Mesenteric fat pad (tissue), 1 donor: ENCODE results near the gene FAM83E. TPM values are rescaled to one million over a fixed set of nuclear protein-coding genes. Genes with fewer than 3 reads are reported as not detected.
A peak's percentile ranks its signal among the peaks of the same experiment; 100 is the strongest.

Experiments
- DNase-seq: peaks from one replicate; pipeline ENCODE4 v3.0.0-alpha.2; 2020; ENCODE audit warnings: low spot score
- total RNA-seq: library from RNA; stranded (reverse); fragmentation: NEBNext Ultra II Directional; extraction: Animal tissue kit (Norgen Biotek cat#: 25700); gene quantifications from one replicate; pipeline ENCODE4 v1.2.1, GENCODE V29; 2021
- donor health status: DM: yes; HTN: yes; CAD: no.

The FAM83E gene
- total RNA-seq, 1 donor from 2014 or later, result 0.71 TPM

DNA sequence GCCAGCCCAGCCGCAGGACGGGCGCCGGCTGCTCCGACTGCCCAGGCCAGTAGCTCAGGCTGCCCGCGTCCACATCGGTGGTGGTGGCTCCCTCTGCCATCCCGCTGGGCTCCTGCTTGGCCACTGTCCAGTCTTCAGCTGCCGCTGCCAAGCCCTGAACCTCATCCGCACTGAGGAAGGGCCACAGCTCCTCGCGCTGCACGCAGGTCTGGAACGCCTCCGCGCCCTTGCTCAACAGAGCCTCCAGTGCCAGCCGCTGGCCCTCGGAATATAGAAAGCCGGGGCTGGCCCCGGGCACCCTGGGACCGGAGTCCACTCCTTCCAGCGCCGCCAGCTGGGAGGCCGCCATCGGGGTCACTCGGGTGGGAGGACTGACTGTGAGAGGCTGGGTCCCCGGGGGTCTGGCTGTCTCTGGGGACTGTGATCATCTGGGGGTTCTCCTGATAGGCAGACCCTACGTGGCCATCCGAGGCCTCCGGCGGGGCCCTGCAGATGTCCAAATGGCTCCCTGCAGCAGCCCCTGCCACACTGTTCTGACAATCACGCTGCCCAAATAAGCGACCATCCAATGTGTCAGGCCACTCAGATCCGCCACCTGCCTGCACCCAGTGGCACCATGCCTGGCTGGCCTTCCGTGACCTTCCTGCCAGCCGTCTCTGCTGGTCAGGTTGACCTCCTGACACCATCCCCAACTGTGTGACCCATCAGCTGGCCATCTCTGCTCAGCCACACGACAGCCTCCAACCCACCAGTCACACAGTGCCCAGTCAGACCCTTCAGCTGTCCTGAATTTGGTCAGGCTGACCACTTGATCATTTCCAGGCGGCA lies 1.6 kb downstream of the FAM83E start:
- DNase-seq, result no peak

DNA sequence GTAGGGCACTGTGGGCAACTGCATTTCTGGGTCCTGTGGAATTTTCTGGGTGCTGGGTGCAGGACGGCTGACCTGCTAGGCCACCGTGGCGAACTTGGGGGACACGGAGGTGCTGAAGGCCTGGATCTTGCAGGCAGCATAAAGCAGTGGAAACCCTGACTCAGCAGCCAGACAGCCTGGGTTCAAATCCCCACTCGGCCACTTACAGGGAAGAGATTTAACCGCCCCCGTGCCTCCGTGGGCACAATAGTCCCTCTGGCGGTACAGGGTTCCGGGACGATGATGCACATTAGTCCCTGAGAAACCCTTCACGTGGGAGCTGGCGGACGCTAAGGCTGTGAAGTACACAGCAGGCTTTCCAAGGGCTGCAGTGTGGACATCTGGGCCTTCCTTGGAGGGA lies 3.0 kb downstream of the FAM83E start:
- no peak for DNase-seq

DNA sequence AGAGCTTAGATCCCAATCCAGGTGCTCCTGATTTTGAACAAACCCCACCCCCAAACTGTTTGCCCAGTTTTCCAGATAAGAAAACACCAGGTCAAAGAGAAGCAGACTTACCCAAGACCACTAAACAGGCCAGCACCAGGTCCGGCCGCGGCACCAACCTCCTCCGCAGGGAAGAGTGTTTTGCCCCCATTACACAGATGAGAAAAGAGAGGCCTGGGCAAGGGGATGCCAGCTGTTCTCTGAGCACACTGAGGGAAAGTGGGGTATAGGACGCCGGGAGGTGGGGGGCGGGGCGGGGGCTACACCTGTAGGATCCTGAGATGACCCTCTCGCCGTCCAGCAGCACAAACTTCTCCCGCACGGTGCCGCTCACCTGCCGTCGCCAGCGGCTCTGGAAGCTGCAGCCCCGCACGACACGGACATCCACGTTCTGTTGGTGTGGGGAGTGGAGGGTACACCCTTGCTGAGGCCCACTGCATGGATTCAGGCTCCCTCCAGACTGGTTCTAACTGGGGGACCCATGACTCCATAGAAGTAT lies 5.2 kb downstream of the FAM83E start:
- no peak for DNase-seq

DNA sequence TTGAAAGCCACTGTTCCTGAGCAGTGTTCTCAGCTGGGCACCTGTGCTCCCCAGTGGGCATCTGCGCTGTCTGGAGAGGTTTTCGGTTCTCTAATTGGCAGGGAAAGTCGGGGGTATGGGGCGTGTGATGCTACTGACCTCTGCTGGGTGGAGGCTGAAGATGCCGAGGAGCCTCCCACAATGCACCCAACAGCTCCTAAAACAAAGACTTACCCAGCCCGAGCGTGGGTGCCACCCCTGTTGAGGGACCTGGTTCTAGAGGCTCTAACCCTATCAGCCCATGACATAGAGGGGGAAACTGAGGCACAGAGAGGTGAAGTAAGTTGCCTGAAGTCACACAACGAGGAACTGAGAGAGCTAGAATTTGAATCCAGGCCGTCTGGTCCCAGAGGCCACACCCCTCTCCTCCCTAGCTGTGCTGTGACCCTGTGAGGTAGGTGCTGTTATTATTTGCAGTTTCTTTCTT lies 6.0 kb downstream of the FAM83E start:
- no peak for DNase-seq

DNA sequence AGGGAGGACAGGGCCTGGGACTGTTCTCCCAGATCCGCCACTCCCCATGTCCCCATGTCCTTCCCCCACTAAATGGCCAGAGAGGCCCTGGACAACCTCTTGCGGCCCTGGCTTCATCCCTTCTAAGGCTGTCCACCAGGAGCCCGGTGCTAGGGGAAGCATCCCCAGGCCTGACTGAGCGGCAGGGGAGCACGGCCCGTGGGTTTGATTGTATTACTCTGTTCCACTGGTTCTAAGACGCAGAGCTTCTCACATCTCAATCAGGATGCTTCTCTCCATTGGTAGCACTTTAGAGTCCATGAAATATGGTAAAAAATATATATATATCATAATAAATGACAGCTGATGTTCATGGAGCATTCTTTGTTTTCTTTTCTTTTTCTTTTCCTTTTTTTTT lies 7.5 kb downstream of the FAM83E start:
- no peak for DNase-seq

DNA sequence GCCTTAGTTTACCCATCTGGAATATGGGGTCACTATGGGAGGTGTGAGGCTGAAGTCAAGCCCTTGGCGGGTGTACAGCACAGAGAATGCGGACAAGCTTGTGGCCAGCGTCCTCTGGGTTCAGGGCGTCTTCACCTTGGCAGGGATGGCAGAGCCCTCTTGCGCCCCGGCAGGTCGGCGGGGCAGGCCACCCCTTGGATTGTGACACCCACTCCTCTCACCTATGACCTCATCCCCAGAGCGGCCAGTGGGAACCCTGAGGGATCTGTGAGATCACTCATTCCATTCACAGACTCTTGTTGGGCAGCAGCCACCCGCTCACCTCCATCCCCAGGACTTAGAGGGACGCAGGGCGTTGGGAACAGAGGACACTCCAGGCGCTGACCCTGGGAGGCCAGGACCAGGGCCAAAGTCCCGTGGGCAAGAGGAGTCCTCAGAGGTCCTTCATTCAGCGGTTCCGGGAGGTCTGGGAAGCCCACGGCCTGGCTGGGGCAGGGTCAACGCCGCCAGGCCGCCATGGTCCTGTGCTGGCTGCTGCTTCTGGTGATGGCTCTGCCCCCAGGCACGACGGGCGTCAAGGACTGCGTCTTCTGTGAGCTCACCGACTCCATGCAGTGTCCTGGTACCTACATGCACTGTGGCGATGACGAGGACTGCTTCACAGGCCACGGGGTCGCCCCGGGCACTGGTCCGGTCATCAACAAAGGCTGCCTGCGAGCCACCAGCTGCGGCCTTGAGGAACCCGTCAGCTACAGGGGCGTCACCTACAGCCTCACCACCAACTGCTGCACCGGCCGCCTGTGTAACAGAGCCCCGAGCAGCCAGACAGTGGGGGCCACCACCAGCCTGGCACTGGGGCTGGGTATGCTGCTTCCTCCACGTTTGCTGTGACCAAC lies 8.2 kb downstream of the FAM83E start, which contains the start of gene SPACA4:
TSS of gene SPACA4 (plus strand) at position 280 of the 896 bp plus-strand sequence. CDS start at position 517, 237 bp downstream.
- no peak for DNase-seq

DNA sequence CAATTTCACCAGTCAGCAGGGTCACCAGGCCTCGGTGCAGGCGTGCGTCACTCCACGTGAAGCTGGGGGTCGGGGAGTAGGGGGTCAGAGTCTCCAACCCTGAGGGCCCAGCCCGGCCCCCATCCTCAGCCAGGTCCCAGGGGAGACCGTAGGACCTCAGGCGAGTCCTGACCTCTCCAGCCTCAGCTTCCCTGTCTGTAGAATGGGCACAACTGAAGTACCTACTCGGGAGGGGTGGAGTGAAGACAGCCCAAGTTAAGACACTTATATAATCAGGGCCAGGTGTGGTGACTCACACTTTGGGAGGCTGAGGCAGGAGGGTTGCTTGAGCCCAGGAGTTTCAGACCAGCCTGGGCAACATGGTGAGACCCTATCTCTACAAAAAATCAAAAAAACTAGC lies 11.0 kb downstream of the FAM83E start:
- no peak for DNase-seq

DNA sequence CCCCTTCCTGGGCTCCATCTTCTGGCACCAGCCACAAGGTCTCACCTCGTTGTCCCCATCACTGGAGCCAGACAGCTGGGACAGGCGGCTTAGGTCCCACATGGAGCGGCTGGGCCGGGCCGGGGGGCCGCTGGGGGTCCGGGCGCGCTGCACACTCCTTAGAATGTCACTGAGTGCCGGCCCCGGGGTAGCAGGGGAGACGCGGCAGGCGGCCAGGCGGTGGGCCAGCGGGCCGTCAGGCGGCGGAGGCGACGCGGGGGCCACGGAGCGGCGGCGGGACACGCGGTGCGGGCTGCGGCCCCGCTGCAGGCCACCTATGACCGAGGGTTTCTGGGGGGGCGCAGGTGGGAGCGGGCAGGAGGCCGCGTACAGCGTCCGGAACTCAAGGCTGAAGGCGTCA lies 11.4 kb downstream of the FAM83E start:
- no peak for DNase-seq

DNA sequence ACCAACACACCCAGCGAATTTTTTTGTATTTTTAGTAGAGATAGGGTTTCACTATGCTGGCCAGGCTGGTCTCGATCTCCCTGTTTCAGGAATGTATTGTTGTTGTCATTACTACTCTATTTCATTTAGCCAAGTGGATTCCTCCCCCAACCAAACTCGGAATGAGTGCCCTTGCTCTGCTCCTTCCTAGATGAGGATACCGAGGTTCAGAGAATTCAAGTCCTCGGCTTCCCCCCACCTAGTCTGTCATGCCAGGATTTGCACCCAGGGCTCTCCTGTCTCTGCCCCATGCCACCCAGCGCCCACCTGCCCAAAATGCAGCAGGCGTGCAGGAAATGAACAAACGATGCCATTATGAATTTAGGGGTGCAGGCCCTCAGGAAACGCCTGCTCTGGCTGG lies 11.9 kb downstream of the FAM83E start:
- DNase-seq, result no peak

DNA sequence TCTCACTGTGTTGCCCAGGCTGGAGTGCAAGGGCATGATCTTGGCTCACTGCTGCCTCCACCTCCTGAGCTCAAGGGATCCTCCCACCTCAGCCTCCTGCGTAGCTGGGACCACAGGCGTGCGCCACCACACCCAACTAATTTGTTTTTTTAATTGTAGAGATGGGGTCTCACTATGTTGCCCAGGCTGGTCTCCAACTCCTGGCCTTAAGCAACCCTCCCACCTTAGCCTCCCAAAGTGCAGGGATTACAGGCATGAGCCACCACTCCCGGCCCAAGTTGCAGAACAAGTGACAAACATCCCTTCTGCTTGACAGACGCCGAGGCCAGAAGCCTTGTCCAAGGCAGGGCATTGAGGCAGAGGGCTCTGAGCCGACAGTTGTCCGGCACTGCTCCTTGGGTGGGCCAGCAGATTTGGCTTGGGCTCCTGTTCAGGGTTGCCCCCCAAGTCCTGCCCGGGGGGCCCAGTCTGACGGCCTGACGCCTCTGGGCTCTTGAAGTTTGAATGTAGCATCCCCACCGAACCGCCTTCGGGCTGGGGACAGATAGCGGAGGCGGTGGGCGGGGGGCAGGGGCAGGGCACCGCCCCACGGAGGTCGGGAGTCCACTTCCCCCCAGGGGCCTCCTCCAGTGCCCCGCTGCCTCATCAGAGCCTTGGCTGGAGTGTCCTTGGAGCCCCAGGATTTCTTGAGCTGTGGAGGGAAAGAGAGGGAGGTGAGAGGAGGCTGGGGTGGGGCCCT lies 14.0 kb downstream of the FAM83E start:
- no peak for DNase-seq

DNA sequence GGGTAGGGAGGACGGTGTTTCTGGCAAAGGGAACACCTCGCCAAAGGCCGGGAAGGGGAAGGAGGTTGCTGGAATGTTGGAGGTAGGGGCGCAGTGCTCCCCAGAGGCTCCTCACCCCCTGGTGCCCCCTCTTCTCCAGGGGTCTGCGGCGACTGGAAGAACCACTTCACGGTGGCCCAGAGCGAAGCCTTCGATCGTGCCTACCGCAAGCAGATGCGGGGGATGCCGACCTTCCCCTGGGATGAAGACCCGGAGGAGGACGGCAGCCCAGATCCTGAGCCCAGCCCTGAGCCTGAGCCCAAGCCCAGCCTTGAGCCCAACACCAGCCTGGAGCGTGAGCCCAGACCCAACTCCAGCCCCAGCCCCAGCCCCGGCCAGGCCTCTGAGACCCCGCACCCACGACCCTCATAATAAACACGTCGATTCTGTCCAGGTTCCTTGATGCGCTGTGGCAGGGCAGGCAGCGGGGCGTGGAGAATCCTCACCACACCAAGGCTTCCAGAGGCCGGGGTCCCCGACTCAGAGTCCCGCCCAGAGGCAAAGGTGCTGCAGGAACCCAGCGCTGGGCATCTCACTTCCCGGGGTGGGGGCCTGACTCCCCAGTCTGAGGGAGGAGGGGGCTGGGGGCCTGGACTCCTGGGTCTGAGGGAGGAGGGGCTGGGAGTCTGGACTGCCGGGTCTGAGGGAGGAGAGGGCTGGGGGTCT lies 15.7 kb downstream of the FAM83E start:
- no peak for DNase-seq

DNA sequence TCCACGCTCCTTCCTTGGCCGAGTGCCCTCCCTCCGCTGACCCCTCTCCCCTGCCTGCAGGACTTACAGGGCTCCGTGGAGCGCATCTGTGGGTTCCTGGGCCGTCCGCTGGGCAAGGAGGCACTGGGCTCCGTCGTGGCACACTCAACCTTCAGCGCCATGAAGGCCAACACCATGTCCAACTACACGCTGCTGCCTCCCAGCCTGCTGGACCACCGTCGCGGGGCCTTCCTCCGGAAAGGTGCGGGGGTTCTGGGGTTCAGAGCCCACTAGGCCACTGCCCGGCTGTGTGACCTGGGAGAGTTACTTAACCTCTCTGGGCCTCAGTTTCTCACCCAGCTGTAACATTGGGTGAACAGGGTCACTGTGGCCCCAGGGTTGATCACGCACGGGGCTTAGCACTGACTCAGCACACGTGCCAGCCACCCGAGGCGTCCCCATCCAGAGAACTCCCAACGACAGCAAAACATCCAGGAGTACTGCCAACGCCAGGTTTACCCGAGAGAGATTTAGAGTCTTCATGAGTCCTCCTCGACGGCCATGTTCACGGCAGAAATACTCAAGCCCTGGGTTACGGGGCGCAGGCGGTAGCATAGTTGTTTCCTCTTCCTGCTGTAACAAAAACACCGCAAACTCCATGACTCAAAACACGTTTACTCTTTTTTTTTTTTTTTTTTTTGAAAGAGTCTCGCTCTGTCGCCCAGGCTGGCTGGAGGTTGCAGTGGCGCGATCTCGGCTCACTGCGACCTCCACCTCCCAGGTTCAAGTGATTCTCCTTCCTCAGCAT lies 18.0 kb downstream of the FAM83E start:
- no peak for DNase-seq

DNA sequence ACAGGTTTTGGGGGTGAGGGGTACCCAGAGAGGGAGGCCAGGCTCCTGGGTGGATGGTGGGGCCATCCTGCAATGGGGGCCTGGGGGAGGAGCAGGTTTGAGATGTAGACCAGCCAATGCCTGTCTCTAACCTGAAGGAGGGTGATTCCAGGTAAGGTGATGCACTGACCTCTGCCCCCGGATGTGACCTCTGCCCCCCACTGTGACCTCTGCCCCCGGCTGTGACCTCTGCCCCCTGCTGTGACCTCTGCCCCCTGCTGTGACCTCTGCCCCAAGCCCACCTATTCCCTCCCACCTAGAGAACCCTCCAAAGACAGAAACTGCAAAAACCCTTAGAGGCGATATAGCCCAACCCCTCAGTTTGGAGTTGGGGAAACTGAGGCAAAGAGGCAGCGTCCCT lies 18.6 kb downstream of the FAM83E start:
- no peak for DNase-seq

DNA sequence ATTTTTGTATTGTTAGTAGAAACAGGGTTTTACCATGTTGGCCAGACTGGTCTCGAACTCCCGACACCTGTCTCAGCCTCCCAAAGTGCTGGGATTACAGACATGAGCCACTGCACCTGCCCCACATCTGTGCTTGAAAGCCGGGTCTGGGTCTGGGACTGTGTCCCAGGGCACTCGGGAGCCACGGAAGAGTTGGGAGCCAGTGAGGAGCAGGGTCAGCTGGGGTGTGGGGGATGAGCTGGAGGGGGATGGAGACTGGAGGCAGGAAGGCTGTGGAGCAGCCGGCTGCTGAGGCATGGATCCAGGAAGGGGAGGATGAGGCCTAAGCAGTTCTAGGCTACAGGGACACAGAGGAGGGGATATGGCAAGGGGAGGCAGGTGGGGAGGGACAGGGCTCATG lies 19.0 kb downstream of the FAM83E start:
- DNase-seq, result no peak

DNA sequence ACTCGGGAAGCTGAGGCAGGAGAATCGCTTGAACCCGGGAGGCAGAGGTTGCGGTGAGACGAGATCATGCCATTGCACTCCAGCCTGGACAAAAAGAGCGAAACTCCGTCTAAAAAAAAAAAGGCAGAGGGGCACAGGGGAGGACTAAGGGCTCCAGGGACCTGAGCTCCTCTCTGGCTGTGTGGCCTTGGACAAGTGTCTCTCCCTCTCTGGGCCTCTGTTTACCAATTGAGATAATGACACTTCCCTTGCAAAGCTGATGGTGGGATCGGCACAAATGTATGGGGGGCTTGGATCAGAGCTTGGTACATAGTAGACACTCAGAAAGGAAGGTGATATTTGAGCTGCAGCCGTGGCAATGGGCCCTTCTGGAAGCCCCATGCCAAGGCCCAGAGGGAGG lies 19.7 kb downstream of the FAM83E start:
- DNase-seq, result no peak

DNA sequence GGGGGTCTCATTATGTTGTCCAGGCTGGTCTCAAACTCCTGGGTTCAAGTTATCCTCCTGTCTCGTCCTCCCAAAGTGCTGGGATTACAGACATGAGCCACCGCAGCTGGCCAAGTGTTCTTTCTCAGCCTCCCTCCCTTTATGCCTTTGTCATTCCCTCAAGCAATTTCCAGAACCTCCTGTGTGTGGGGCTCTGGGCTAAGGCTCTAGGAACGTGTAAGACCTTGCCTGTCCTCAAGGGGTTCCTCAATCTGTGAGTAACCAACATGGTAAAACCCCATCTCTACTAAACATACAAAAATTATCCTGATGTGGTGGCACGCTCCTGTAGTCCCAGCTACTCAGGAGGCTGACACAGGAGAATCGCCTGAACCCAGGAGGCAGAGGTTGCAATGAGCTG lies 23.9 kb downstream of the FAM83E start:
- no peak for DNase-seq

DNA sequence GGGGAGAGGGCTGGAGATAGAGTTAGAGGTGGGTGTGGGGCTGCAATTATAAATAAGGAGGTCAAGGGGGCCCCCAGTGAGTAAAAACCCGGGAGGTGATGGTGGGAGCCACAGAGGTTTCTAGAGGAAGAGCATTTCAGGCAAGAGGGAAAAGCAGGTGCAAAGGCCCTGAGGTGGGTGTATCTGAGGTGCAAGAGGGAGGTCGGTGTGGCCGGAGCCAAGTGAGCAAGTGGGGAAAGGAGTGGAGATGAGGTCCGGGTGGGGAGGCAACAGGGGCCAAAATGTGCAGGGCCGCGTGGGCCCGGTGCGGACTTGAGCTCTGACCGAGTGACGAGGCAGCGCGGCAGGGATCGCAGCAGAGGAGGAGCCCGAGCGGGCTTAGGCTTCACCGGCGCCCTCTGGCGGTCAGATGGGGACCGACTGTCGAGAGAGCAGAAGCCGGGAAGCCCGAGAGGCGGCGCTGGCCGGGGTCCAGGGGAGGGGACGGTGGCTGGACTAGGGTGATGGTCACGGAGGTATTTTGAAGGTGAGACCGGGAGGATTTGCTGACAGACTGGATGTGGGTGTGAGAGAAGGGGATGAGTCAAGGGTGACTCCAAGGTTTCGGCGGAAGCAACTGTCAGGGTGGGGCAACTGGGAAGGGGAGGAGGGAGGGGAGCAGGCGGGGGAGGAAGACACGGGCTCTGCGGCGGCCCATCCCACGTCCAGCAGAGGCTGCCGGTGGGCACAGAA lies 26.0 kb downstream of the FAM83E start:
- peak; percentile 96 for DNase-seq

DNA sequence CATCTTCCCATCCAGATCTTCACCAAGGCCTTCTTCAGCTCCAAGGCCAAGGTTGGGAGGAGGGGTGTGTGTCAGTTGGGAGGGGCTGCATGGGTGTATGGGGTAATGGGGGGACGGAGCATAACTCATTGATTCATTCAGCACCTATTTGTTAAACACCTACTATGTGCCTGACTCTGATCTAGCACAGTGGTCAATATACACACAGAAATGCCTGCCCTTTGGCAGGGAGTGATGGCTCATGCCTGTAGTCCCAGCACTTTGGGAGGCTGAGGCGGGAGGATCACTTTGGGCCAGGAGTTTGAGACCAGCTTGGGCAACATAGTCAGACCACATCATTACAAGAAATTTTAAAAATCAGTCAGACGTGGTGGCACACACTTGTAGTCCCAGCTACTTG lies 27.5 kb downstream of the FAM83E start:
- DNase-seq, result no peak

DNA sequence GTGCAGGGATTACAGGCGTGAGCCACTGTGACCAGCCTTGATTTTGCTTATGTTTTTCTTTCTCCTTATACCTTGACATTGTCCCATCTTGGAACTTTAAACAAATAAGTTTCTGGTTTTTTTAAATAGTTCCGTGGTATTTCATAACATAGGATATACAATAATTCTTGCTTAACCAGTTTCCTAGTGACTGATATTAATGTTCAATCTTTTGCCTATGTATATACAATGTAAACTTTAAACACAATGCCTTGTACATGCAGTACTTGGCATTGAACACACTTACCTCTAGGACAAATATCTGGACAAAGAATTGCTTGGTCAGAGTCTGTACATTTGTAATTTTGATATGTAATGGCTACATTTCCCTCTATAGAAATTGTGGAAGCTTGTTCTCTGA lies 32.7 kb downstream of the FAM83E start:
- DNase-seq, result no peak
